ENCODE results near the gene JMJD1C.

- TF ChIP-seq GATA3 (IDR thresholded peaks at IDR 0.05; ENCODE audit: low read depth, low read length) (no peak), GATA2 (IDR thresholded peaks at IDR 0.05; ENCODE audit: low read depth, low read length) (no peak)
These were observed 74.0 kb downstream of the JMJD1C start for GRCh38 chr10:63391812-63392211.

Data from SH-SY5Y (cell line).